GM12873 (cell line): Measurements from ENCODE around the gene PPP1R14B.

Source experiments
- CTCF ChIP-seq: IDR thresholded peaks from 2 replicates; pipeline ENCODE4 v1.5.1; 2012; ENCODE audit warnings: low read depth, mild to moderate bottlenecking, moderate library complexity, low read length, control low read depth; ENCODE audit not compliant: insufficient read depth; ENCODE audit errors: missing control alignments

Gene PPP1R14B

GRCh38 chr11:64240435-64241240, 6.1 kb downstream of the PPP1R14B start, which contains the start of gene FKBP2:
TSS of gene FKBP2 (plus strand) at chr11:64241095. CDS start at chr11:64242388, 1,293 bp downstream.
- TF ChIP-seq CTCF: no peak

GRCh38 chr11:64239662-64240434, 6.9 kb downstream of the PPP1R14B start:
- TF ChIP-seq CTCF: no peak

GRCh38 chr11:64238999-64239398, 7.7 kb downstream of the PPP1R14B start:
- TF ChIP-seq CTCF: no peak

- no peak for TF ChIP-seq CTCF
Observed at GRCh38 chr11:64238076-64238475, 8.7 kb downstream of the PPP1R14B start.

- no peak for TF ChIP-seq CTCF
Observed at GRCh38 chr11:64237484-64237951, 9.2 kb downstream of the PPP1R14B start.

- no peak for TF ChIP-seq CTCF
Observed at GRCh38 chr11:64235437-64236161, 11.1 kb downstream of the PPP1R14B start.

GRCh38 chr11:64234647-64235379, 11.9 kb downstream of the PPP1R14B start:
- TF ChIP-seq CTCF: no peak
